GM21528 (cell line): ENCODE data around the gene ZNF283.
"Not testable (repeated sequence)": the region's sequence is repeated elsewhere in the genome, so short reads cannot be mapped to it uniquely, and the experiment has no call there.

ENCODE experiments used
- ATAC-seq: cut with Tn5 transposase; IDR thresholded peaks from one replicate; pipeline ENCODE4 v1.9.1; 2021; ENCODE audit warnings: mild to moderate bottlenecking, moderate library complexity; ENCODE audit not compliant: unreplicated experiment, low FRiP score

The ZNF283 gene

GRCh38 chr19:43842007-43842406 is 14.9 kb downstream of the ZNF283 start:
- no peak for ATAC-seq

- ATAC-seq, result no peak
Measured at GRCh38 chr19:43847246-43847645, 20.1 kb downstream of the ZNF283 start.

- ATAC-seq, result no peak
Measured at GRCh38 chr19:43847884-43848283, 20.8 kb downstream of the ZNF283 start.

GRCh38 chr19:43848821-43849220 is 21.7 kb downstream of the ZNF283 start:
- no peak for ATAC-seq

GRCh38 chr19:43858174-43858573 is 31.1 kb downstream of the ZNF283 start:
- ATAC-seq, result no peak

GRCh38 chr19:43866923-43867322 is 39.8 kb downstream of the ZNF283 start:
- ATAC-seq, result not testable (repeated sequence)

GRCh38 chr19:43872547-43873336 is 45.6 kb downstream of the ZNF283 start:
- ATAC-seq, result no peak

- ATAC-seq, result no peak
Measured at GRCh38 chr19:43880483-43880882, 53.4 kb downstream of the ZNF283 start.

- no peak for ATAC-seq
Measured at GRCh38 chr19:43883864-43884263, 56.7 kb downstream of the ZNF283 start, which contains the start of gene ZNF404. Gene ZNF404 (minus strand): TSS chr19:43883964.

GRCh38 chr19:43895727-43896308 is 68.7 kb downstream of the ZNF283 start:
- no peak for ATAC-seq
